ENCODE data around the gene DCAF4L1. TPM values are rescaled to one million over a fixed set of nuclear protein-coding genes. Genes with fewer than 3 reads are reported as not detected.

The DCAF4L1 gene
- polyA plus RNA-seq, 1 donor (not counting 4 experiments of a cell fraction or from before 2014, with no cell fraction given): 0.75 TPM

DNA sequence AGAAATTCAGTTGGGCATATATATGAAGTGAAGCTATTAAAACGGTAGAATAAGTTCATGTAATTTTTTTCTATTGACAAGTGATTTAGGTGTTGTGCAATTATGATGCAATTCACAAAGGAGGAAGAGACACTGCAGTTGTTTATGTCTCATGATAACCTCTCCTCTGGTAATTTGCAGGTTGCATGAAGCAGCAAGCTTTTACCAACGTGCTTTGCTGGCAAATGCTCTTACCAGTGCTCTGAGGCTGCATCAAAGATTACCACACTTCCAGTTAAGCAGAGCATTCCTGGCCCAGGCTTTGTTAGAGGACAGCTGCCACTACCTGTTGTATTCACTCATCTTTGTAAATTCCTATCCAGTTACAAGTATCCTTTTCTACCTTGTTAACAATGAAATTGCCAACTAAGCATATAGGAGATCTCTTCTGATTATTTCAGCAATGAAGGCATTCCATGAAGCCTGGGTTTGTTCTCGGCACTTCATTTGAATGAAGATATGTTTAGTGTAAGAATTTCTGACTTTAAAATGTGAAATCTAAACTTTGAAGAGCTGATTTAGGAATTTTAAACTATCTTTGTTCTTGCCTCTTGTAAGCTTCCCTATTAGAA, 42.4 kb upstream of the DCAF4L1 start:
- no peaks in the 10 kb centered on the region for H3K27me3 ChIP-seq (ENCODE audit: control insufficient read depth, extremely low read depth, insufficient read depth, low read length)
- H3K36me3 ChIP-seq (ENCODE audit: control insufficient read depth in 2 of 2, extremely low read depth in 1 of 2, insufficient read depth in 2 of 2, low read length in 2 of 2): peaks cover 2 to 8% of the 10 kb centered on the region in 2 experiments
- H3K9ac ChIP-seq (ENCODE audit: control insufficient read depth, extremely low read depth, insufficient read depth, low read length): no peak overlapping the region
- H3K4me1 ChIP-seq (ENCODE audit: control insufficient read depth, extremely low read depth, insufficient read depth, low read length): peaks cover 34% of the 10 kb centered on the region
- H3K9me3 ChIP-seq (ENCODE audit: control insufficient read depth, low read depth, low read length): no peaks in the 10 kb centered on the region
- H3K27ac ChIP-seq (ENCODE audit: control insufficient read depth, insufficient read depth, low read length): peak overlapping the region; percentile 68
- H3K9me1 ChIP-seq (ENCODE audit: control insufficient read depth, extremely low read depth, insufficient read depth, low read length): no peaks in the 10 kb centered on the region
- dilution Hi-C loops (cut with MboI; ENCODE audit: extremely low pct_ligation_motif_present, low sequenced_read_pairs): no loop called here
- FAIRE-seq (peak; percentile 83), DNase-seq (ENCODE audit: low read depth, low spot score) (peak; percentile 82)
- H2AFZ ChIP-seq (ENCODE audit: control insufficient read depth, low read length): no peak overlapping the region
- TF ChIP-seq EZH2 (IDR thresholded peaks at IDR 0.05; ENCODE audit: low read length): no peak
- TF ChIP-seq, protein P1, sequence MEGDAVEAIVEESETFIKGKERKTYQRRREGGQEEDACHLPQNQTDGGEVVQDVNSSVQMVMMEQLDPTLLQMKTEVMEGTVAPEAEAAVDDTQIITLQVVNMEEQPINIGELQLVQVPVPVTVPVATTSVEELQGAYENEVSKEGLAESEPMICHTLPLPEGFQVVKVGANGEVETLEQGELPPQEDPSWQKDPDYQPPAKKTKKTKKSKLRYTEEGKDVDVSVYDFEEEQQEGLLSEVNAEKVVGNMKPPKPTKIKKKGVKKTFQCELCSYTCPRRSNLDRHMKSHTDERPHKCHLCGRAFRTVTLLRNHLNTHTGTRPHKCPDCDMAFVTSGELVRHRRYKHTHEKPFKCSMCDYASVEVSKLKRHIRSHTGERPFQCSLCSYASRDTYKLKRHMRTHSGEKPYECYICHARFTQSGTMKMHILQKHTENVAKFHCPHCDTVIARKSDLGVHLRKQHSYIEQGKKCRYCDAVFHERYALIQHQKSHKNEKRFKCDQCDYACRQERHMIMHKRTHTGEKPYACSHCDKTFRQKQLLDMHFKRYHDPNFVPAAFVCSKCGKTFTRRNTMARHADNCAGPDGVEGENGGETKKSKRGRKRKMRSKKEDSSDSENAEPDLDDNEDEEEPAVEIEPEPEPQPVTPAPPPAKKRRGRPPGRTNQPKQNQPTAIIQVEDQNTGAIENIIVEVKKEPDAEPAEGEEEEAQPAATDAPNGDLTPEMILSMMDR (optimal IDR thresholded peaks at IDR 0.05 in 1 of 3, IDR thresholded peaks at IDR 0.05 in 1 of 3, conservative IDR thresholded peaks at IDR 0.05 in 1 of 3; ENCODE audit: extremely low read depth in 1 of 3, insufficient read depth in 2 of 3, low read length in 3 of 3): no peak
- peaks cover 69% of the 10 kb centered on the region for H3K79me2 ChIP-seq (ENCODE audit: control insufficient read depth, insufficient read depth, low read length)
- H4K20me1 ChIP-seq (ENCODE audit: control insufficient read depth, extremely low read depth, insufficient read depth, low read length): peaks cover 2% of the 10 kb centered on the region
- no peak overlapping the region for H3K4me3 ChIP-seq (ENCODE audit: control insufficient read depth in 2 of 3, extremely low read depth in 1 of 3, insufficient read depth in 2 of 3, low read depth in 1 of 3, low read length in 3 of 3)
- peak overlapping the region; percentile 43 for H3K4me2 ChIP-seq (ENCODE audit: control insufficient read depth, extremely low read depth, insufficient read depth, low read depth, low read length)

DNA sequence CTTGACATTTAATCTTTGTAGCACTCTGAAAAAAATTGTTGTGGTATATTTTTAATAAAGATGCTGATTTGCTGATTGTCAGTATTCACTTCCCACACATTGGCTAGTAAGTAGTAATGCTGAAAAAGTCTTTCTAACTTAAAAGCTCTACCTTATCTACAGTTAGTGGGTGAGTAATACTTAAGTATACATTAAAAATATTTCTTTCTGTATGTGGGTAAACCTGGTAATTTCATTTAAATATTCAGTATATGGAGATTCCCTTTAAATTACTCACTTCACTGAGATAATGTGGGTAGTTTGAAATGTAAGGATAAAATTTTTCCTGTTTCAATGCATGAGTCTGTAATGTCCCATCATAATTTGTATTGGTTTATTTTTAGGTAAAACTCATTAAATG, 40.7 kb upstream of the DCAF4L1 start:
- TF ChIP-seq, protein P1 (optimal IDR thresholded peaks at IDR 0.05 in 1 of 3, IDR thresholded peaks at IDR 0.05 in 1 of 3, conservative IDR thresholded peaks at IDR 0.05 in 1 of 3; ENCODE audit: extremely low read depth in 1 of 3, insufficient read depth in 2 of 3, low read length in 3 of 3): no peak
- no peak for TF ChIP-seq EZH2 (IDR thresholded peaks at IDR 0.05; ENCODE audit: low read length)
- Histone ChIP-seq H3K4me1 (ENCODE audit: control insufficient read depth, extremely low read depth, insufficient read depth, low read length) (peaks cover 30% of the 10 kb centered on the region), H3K9me3 (ENCODE audit: control insufficient read depth, low read depth, low read length) (no peaks in the 10 kb centered on the region), H3K27me3 (ENCODE audit: control insufficient read depth, extremely low read depth, insufficient read depth, low read length) (no peaks in the 10 kb centered on the region), H2AFZ (ENCODE audit: control insufficient read depth, low read length) (no peak overlapping the region), H3K79me2 (ENCODE audit: control insufficient read depth, insufficient read depth, low read length) (peaks cover 61% of the 10 kb centered on the region), H3K4me2 (ENCODE audit: control insufficient read depth, extremely low read depth, insufficient read depth, low read depth, low read length) (no peak overlapping the region), H3K27ac (ENCODE audit: control insufficient read depth, insufficient read depth, low read length) (no peak overlapping the region), H3K4me3 (ENCODE audit: control insufficient read depth in 2 of 3, extremely low read depth in 1 of 3, insufficient read depth in 2 of 3, low read depth in 1 of 3, low read length in 3 of 3) (no peak overlapping the region), H3K9me1 (ENCODE audit: control insufficient read depth, extremely low read depth, insufficient read depth, low read length) (no peaks in the 10 kb centered on the region), H4K20me1 (ENCODE audit: control insufficient read depth, extremely low read depth, insufficient read depth, low read length) (peaks cover 2% of the 10 kb centered on the region), H3K36me3 (ENCODE audit: control insufficient read depth in 2 of 2, extremely low read depth in 1 of 2, insufficient read depth in 2 of 2, low read length in 2 of 2) (peaks cover 2 to 20% of the 10 kb centered on the region in 2 experiments), H3K9ac (ENCODE audit: control insufficient read depth, extremely low read depth, insufficient read depth, low read length) (no peak overlapping the region)
- DNase-seq (ENCODE audit: low read depth, low spot score) (no peak), FAIRE-seq (no peak)
- dilution Hi-C loops (cut with MboI; ENCODE audit: extremely low pct_ligation_motif_present, low sequenced_read_pairs): no loop called here
